ENCODE measurements around the gene TMEM9B. TPM values are rescaled to one million over a fixed set of nuclear protein-coding genes. Genes with fewer than 3 reads are reported as not detected.
"Not testable (repeated sequence)": the region's sequence is repeated elsewhere in the genome, so short reads cannot be mapped to it uniquely, and the experiment has no call there.

TMEM9B gene
- total RNA-seq, 1 experiment from 2014 or later: 13.6 TPM

GRCh38 chr11:9013373-9013772, 49.1 kb upstream of the TMEM9B start:
- Histone ChIP-seq H2AK5ac (ENCODE audit: insufficient read length, low read length) (no peak overlapping the region), H2AFZ (ENCODE audit: low read length) (no peak overlapping the region), H3K14ac (ENCODE audit: insufficient read depth, low read length) (no peak overlapping the region), H4K91ac (ENCODE audit: insufficient read length, low read depth, low read length) (no peak overlapping the region), H3K9ac (ENCODE audit: extremely low read depth, insufficient read length, low read length) (no peak overlapping the region), H3K4me1 (ENCODE audit: insufficient read depth, low read length) (no peaks in the 10 kb centered on the region), H2BK12ac (ENCODE audit: insufficient read length, low read depth, low read length) (no peak overlapping the region), H3K4me2 (ENCODE audit: insufficient read depth, insufficient read length, low read length) (no peak overlapping the region), H3K27ac (ENCODE audit: insufficient read length, low read depth, low read length) (no peak overlapping the region), H3T11ph (ENCODE audit: low read length) (no peak overlapping the region), H2BK15ac (ENCODE audit: low read depth, low read length) (no peak overlapping the region), H3K4ac (ENCODE audit: low read depth, low read length) (no peak overlapping the region), H2BK20ac (ENCODE audit: low read depth, low read length, poor library complexity, severe bottlenecking) (no peak overlapping the region), H3K27me3 (ENCODE audit: insufficient read depth, low read length) (no peaks in the 10 kb centered on the region), H3K56ac (ENCODE audit: insufficient read length, low read depth, low read length) (no peak overlapping the region), H4K20me1 (ENCODE audit: control insufficient read depth, insufficient read depth, insufficient read length) (no peaks in the 10 kb centered on the region), H3K23me2 (ENCODE audit: insufficient read length, low read depth, low read length, poor library complexity, severe bottlenecking) (no peaks in the 10 kb centered on the region), H2BK120ac (ENCODE audit: low read depth, low read length, poor library complexity, severe bottlenecking) (no peak overlapping the region), H2BK5ac (ENCODE audit: insufficient read length, low read length) (no peak overlapping the region), H3K18ac (ENCODE audit: insufficient read length, low read depth, low read length) (no peak overlapping the region), H4K5ac (ENCODE audit: insufficient read length, low read depth, low read length) (no peak overlapping the region), H4K8ac (replicated peaks; ENCODE audit: insufficient read length, low read depth, low read length) (no peak overlapping the region), H3K23ac (ENCODE audit: insufficient read length, low read depth, low read length) (no peak overlapping the region), H3K79me1 (ENCODE audit: insufficient read depth, low read depth, low read length, poor library complexity, severe bottlenecking) (no peaks in the 10 kb centered on the region), H3K9me3 (ENCODE audit: control insufficient read depth, low read depth, low read length) (no peaks in the 10 kb centered on the region), H3K79me2 (ENCODE audit: insufficient read depth, low read length) (no peaks in the 10 kb centered on the region)
- DNase-seq: no peak
- WGBS (ENCODE audit: extremely low coverage, insufficient read length, low lambda C conversion rate): no CpG with 5 or more reads among the region's 4 CpGs
- TF ChIP-seq, protein P1, sequence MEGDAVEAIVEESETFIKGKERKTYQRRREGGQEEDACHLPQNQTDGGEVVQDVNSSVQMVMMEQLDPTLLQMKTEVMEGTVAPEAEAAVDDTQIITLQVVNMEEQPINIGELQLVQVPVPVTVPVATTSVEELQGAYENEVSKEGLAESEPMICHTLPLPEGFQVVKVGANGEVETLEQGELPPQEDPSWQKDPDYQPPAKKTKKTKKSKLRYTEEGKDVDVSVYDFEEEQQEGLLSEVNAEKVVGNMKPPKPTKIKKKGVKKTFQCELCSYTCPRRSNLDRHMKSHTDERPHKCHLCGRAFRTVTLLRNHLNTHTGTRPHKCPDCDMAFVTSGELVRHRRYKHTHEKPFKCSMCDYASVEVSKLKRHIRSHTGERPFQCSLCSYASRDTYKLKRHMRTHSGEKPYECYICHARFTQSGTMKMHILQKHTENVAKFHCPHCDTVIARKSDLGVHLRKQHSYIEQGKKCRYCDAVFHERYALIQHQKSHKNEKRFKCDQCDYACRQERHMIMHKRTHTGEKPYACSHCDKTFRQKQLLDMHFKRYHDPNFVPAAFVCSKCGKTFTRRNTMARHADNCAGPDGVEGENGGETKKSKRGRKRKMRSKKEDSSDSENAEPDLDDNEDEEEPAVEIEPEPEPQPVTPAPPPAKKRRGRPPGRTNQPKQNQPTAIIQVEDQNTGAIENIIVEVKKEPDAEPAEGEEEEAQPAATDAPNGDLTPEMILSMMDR (conservative IDR thresholded peaks at IDR 0.05): no peak
- H3K4me3 Mint-ChIP-seq: no peak overlapping the region
- peaks cover 22% of the 10 kb centered on the region for H3K27me3 Mint-ChIP-seq (ENCODE audit: low read depth)
- H3K27ac Mint-ChIP-seq: 0 out of 7 replicates have a peak overlapping the region, but pooled peaks of 1 of the 3 experiments have one; percentile 11
- H3K36me3 Mint-ChIP-seq (ENCODE audit: insufficient read depth in 1 of 3, low read depth in 3 of 3): no peaks in the 10 kb centered on the region
- H3K9me3 Mint-ChIP-seq: peaks cover 4 to 5% of the 10 kb centered on the region in 2 experiments; a peak in 3 of 5 replicates
- H3K4me1 Mint-ChIP-seq: peaks cover 3 to 4% of the 10 kb centered on the region in 2 experiments; a peak in 3 of 4 replicates

DNA sequence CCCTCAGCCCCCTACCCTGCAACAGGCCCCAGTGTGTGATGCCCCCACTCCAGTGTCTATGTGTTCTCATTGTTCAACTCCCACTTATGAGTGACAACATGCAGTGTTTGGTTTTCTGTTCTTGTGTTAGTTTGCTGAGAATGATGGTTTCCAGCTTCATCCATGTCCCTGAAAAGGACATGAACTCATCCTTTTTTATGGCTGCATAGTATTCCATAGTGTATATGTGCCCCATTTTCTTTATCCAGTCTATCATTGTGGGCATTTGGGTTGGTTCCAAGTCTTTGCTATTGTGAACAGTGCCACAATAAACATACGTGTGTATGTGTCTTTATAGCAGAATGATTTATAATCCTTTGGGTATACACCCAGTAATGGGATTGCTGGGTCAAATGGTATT, 45.3 kb upstream of the TMEM9B start:
- not testable (repeated sequence) for H3T11ph ChIP-seq (ENCODE audit: low read length); H3K9me3 Mint-ChIP-seq; DNase-seq; H3K79me2 ChIP-seq (ENCODE audit: insufficient read depth, low read length); H3K23me2 ChIP-seq (ENCODE audit: insufficient read length, low read depth, low read length, poor library complexity, severe bottlenecking); H4K8ac ChIP-seq (replicated peaks; ENCODE audit: insufficient read length, low read depth, low read length); H3K14ac ChIP-seq (ENCODE audit: insufficient read depth, low read length); H4K91ac ChIP-seq (ENCODE audit: insufficient read length, low read depth, low read length); H2BK15ac ChIP-seq (ENCODE audit: low read depth, low read length); H3K9me3 ChIP-seq (ENCODE audit: control insufficient read depth, low read depth, low read length); H3K4me1 Mint-ChIP-seq; H3K23ac ChIP-seq (ENCODE audit: insufficient read length, low read depth, low read length); H3K4ac ChIP-seq (ENCODE audit: low read depth, low read length); H2BK20ac ChIP-seq (ENCODE audit: low read depth, low read length, poor library complexity, severe bottlenecking); H3K36me3 Mint-ChIP-seq (ENCODE audit: insufficient read depth in 1 of 3, low read depth in 3 of 3); H2AFZ ChIP-seq (ENCODE audit: low read length); H4K5ac ChIP-seq (ENCODE audit: insufficient read length, low read depth, low read length); H3K9ac ChIP-seq (ENCODE audit: extremely low read depth, insufficient read length, low read length); H3K56ac ChIP-seq (ENCODE audit: insufficient read length, low read depth, low read length); H3K4me1 ChIP-seq (ENCODE audit: insufficient read depth, low read length); H3K4me2 ChIP-seq (ENCODE audit: insufficient read depth, insufficient read length, low read length); H4K20me1 ChIP-seq (ENCODE audit: control insufficient read depth, insufficient read depth, insufficient read length); H3K18ac ChIP-seq (ENCODE audit: insufficient read length, low read depth, low read length); H3K4me3 Mint-ChIP-seq; H2AK5ac ChIP-seq (ENCODE audit: insufficient read length, low read length); H3K27ac Mint-ChIP-seq; H2BK5ac ChIP-seq (ENCODE audit: insufficient read length, low read length); H3K79me1 ChIP-seq (ENCODE audit: insufficient read depth, low read depth, low read length, poor library complexity, severe bottlenecking); H3K27ac ChIP-seq (ENCODE audit: insufficient read length, low read depth, low read length); H2BK120ac ChIP-seq (ENCODE audit: low read depth, low read length, poor library complexity, severe bottlenecking); H2BK12ac ChIP-seq (ENCODE audit: insufficient read length, low read depth, low read length)
- H3K27me3 ChIP-seq (ENCODE audit: insufficient read depth, low read length): peaks cover 14% of the 10 kb centered on the region
- WGBS (ENCODE audit: extremely low coverage, insufficient read length, low lambda C conversion rate): no CpG with 5 or more reads among the region's 1 CpG
- H3K27me3 Mint-ChIP-seq (ENCODE audit: low read depth): peaks cover 60% of the 10 kb centered on the region

Data from H9 (cell line).